IPS-18c (cell line): Measurements from ENCODE around the gene MAPKAP1.

Experiments used
- H3K4me3 ChIP-seq: 2 replicates; pipeline ENCODE4 v1.7.0; 2013; ENCODE audit warnings: low read depth, mild to moderate bottlenecking, low read length, moderate library complexity; ENCODE audit not compliant: insufficient read depth
- H3K9me3 ChIP-seq: one replicate; pipeline ENCODE4 v1.6.1; 2013; ENCODE audit warnings: mild to moderate bottlenecking, low read length, moderate library complexity; ENCODE audit not compliant: control insufficient read depth, insufficient read depth

MAPKAP1 gene

GRCh38 chr9:125483697-125484096 lies 223.3 kb downstream of the MAPKAP1 start:
- H3K9me3 ChIP-seq = no peaks in the 10 kb centered on the region
- H3K4me3 ChIP-seq = no peak overlapping the region

GRCh38 chr9:125479846-125480615 lies 227.0 kb downstream of the MAPKAP1 start:
- no peaks in the 10 kb centered on the region for H3K9me3 ChIP-seq
- H3K4me3 ChIP-seq = no peak overlapping the region

GRCh38 chr9:125477089-125477544 lies 229.9 kb downstream of the MAPKAP1 start:
- Histone ChIP-seq H3K4me3 (no peak overlapping the region), H3K9me3 (no peaks in the 10 kb centered on the region)

GRCh38 chr9:125476645-125477044 lies 230.4 kb downstream of the MAPKAP1 start:
- no peaks in the 10 kb centered on the region for H3K9me3 ChIP-seq
- H3K4me3 ChIP-seq = no peak overlapping the region

- Histone ChIP-seq H3K9me3 (no peaks in the 10 kb centered on the region), H3K4me3 (no peak overlapping the region)
Measured at GRCh38 chr9:125475385-125475784, 231.6 kb downstream of the MAPKAP1 start.

GRCh38 chr9:125472926-125473701 lies 233.9 kb downstream of the MAPKAP1 start:
- no peaks in the 10 kb centered on the region for H3K9me3 ChIP-seq
- no peak overlapping the region for H3K4me3 ChIP-seq

GRCh38 chr9:125472562-125472925 lies 234.5 kb downstream of the MAPKAP1 start:
- no peak overlapping the region for H3K4me3 ChIP-seq

GRCh38 chr9:125470767-125471580 lies 236.0 kb downstream of the MAPKAP1 start:
- no peak overlapping the region for H3K4me3 ChIP-seq
- no peaks in the 10 kb centered on the region for H3K9me3 ChIP-seq

More at GRCh38 chr9:125472562-125472925, 234.5 kb downstream of the MAPKAP1 start:
- H3K9me3 ChIP-seq = no peaks in the 10 kb centered on the region

- Histone ChIP-seq H3K9me3 (no peaks in the 10 kb centered on the region), H3K4me3 (no peak overlapping the region)
Measured at GRCh38 chr9:125470189-125470588, 236.8 kb downstream of the MAPKAP1 start.

- Histone ChIP-seq H3K4me3 (no peak overlapping the region), H3K9me3 (no peaks in the 10 kb centered on the region)
Measured at GRCh38 chr9:125468646-125469045, 238.4 kb downstream of the MAPKAP1 start.

- H3K9me3 ChIP-seq = no peaks in the 10 kb centered on the region
- no peak overlapping the region for H3K4me3 ChIP-seq
Measured at GRCh38 chr9:125467116-125467740, 239.8 kb downstream of the MAPKAP1 start.

GRCh38 chr9:125466411-125466810 lies 240.6 kb downstream of the MAPKAP1 start:
- Histone ChIP-seq H3K9me3 (no peaks in the 10 kb centered on the region), H3K4me3 (no peak overlapping the region)

GRCh38 chr9:125464591-125465385 lies 242.2 kb downstream of the MAPKAP1 start:
- peaks cover 1% of the 10 kb centered on the region for H3K9me3 ChIP-seq
- H3K4me3 ChIP-seq = no peak overlapping the region

- no peak overlapping the region for H3K4me3 ChIP-seq
Measured at GRCh38 chr9:125463926-125464325, 243.1 kb downstream of the MAPKAP1 start.

GRCh38 chr9:125462861-125463291 lies 244.1 kb downstream of the MAPKAP1 start:
- Histone ChIP-seq H3K9me3 (peaks cover 4% of the 10 kb centered on the region), H3K4me3 (no peak overlapping the region)

More at GRCh38 chr9:125463926-125464325, 243.1 kb downstream of the MAPKAP1 start:
- peaks cover 3% of the 10 kb centered on the region for H3K9me3 ChIP-seq

GRCh38 chr9:125461636-125462190 lies 245.3 kb downstream of the MAPKAP1 start:
- H3K9me3 ChIP-seq = peaks cover 7% of the 10 kb centered on the region
- no peak overlapping the region for H3K4me3 ChIP-seq
